A549 (cell line): ENCODE data around the gene ENO1. TPM values are rescaled to one million over a fixed set of nuclear protein-coding genes. Genes with fewer than 3 reads are reported as not detected.

Source experiments
- ATAC-seq, 2 experiments: fragments of 200-7000 bp in 1 of 2; fragments of >200 bp in 1 of 2; cut with Nextera tagmentation in 1 of 2; cut with Tn5 transposase in 1 of 2; 3 replicates each; pipeline versions ENCODE4 v1.8.0 to v1.9.1; 2018 to 2020; ENCODE audit warnings: mild to moderate bottlenecking in 1 of 2, moderate library complexity in 1 of 2
- CTCF ChIA-PET: fragments of 300-600 bp; sonication (Branson Sonifier 250); formaldehyde crosslinking; extraction: SDS; loops from one replicate; lab custom pipeline; 2021; ENCODE audit warnings: antibody characterized with exemption, inconsistent platforms; lab: Yijun Ruan, JAX
- POLR2A ChIA-PET: fragments of 350-600 bp; formaldehyde crosslinking; extraction: SDS; loops from one replicate; lab custom pipeline; 2021; ENCODE audit warnings: antibody characterized with exemption, inconsistent platforms; lab: Yijun Ruan, JAX
- DNase-seq, 2 experiments: peaks; one replicate each; pipeline versions ENCODE4 v3.0.0 to v3.0.0-alpha.2; 2011 to 2016; ENCODE audit warnings: low read depth in 1 of 2, low spot score in 1 of 2
- FAIRE-seq: peaks from 2 replicates; lab custom pipeline; 2011; peaks lifted over from hg19 to GRCh38; lab: Jason Lieb, UNC
- H3K27ac ChIP-seq, 2 experiments: fragments of >200 bp; sonication (Bioruptor Twin); formaldehyde crosslinking; 3 replicates each; pipeline ENCODE4 v1.5.1; 2016 to 2017
- H3K4me1 ChIP-seq: fragments of >200 bp; sonication (Bioruptor Twin); formaldehyde crosslinking; 3 replicates; pipeline ENCODE4 v1.6.1; 2016
- H3K4me2 ChIP-seq: fragments of >200 bp; sonication (Bioruptor Twin); formaldehyde crosslinking; 3 replicates; pipeline ENCODE4 v1.6.1; 2016
- H3K4me3 ChIP-seq: fragments of >200 bp; sonication (Bioruptor Twin); formaldehyde crosslinking; 3 replicates; pipeline ENCODE4 v1.5.1; 2016
- H3K9me3 ChIP-seq: fragments of >200 bp; sonication (Bioruptor Twin); formaldehyde crosslinking; 3 replicates; pipeline ENCODE4 v1.6.1; 2016
- CEBPB ChIP-seq, 2 experiments: fragments of >200 bp in 1 of 2; sonication (Bioruptor Twin) in 1 of 2; formaldehyde crosslinking in 1 of 2; IDR thresholded peaks; 2 replicates each; pipeline ENCODE4 v1.6.1; 2012 to 2016
- CTCF ChIP-seq: fragments of >200 bp; sonication (Bioruptor Twin); formaldehyde crosslinking; IDR thresholded peaks from 3 replicates; pipeline ENCODE4 v1.5.1; 2016
- GATA3 ChIP-seq: IDR thresholded peaks from 2 replicates; pipeline ENCODE4 v1.6.1; 2012; ENCODE audit warnings: borderline replicate concordance
- HOXA7 ChIP-seq: fragments of 250-450 bp; sonication (Bioruptor Pico); IDR thresholded peaks from 2 replicates; pipeline ENCODE4 v1.5.0; 2020; ENCODE audit warnings: mild to moderate bottlenecking, moderate library complexity
- HOXB5 ChIP-seq: fragments of 250-450 bp; sonication (Bioruptor Pico); IDR thresholded peaks from 2 replicates; pipeline ENCODE4 v1.5.0; 2020; ENCODE audit warnings: mild to moderate bottlenecking, moderate library complexity
- NPAS2 ChIP-seq: fragments of 250-450 bp; sonication (Bioruptor Pico); IDR thresholded peaks from 2 replicates; pipeline ENCODE4 v1.8.0; 2022; ENCODE audit warnings: mild to moderate bottlenecking, moderate library complexity, borderline replicate concordance
- NR3C1 ChIP-seq: fragments of >200 bp; sonication (Bioruptor Twin); formaldehyde crosslinking; IDR thresholded peaks from 3 replicates; pipeline ENCODE4 v1.6.1; 2017
- POLR2AphosphoS2 ChIP-seq: conservative IDR thresholded peaks from 2 replicates; pipeline ENCODE4 v1.6.1; 2012; ENCODE audit warnings: low read length, improper control_type of control experiment, inconsistent platforms
- RARB ChIP-seq: fragments of 250-450 bp; sonication (Bioruptor Pico); IDR thresholded peaks from 2 replicates; pipeline ENCODE4 v1.8.0; 2021; ENCODE audit warnings: mild to moderate bottlenecking, moderate library complexity
- RCOR1 ChIP-seq: fragments of 150-350 bp; IDR thresholded peaks from 2 replicates; pipeline ENCODE4 v1.6.1; 2014; ENCODE audit warnings: antibody characterized with exemption, low read length, low read depth
- RNF2 ChIP-seq: fragments of 200-600 bp; sonication (generic); IDR thresholded peaks from 2 replicates; pipeline ENCODE4 v1.6.1; 2016; ENCODE audit warnings: low read depth, mild to moderate bottlenecking, antibody characterized with exemption, moderate library complexity, borderline replicate concordance
- SREBF2 ChIP-seq: fragments of 450-650 bp; IDR thresholded peaks from 2 replicates; pipeline ENCODE4 v1.6.1; 2014; ENCODE audit warnings: mild to moderate bottlenecking, moderate library complexity
- USF2 ChIP-seq: fragments of 450-650 bp; IDR thresholded peaks from 2 replicates; pipeline ENCODE4 v1.6.1; 2014; ENCODE audit warnings: antibody characterized with exemption
- ZC3H11A ChIP-seq: fragments of 450-650 bp; IDR thresholded peaks from 2 replicates; pipeline ENCODE4 v1.6.1; 2014; ENCODE audit warnings: antibody characterized with exemption, mild to moderate bottlenecking
- ZSCAN20 ChIP-seq: fragments of 250-450 bp; sonication (Bioruptor Pico); IDR thresholded peaks from 2 replicates; pipeline ENCODE4 v1.8.0; 2022; ENCODE audit warnings: mild to moderate bottlenecking, moderate library complexity
- WGBS: methylation state at CpG from one replicate; pipeline ENCODE4 v1.1.6; 2017; ENCODE audit errors: missing lambda C conversion rate; 5-methylcytosine and 5-hydroxymethylcytosine counted together
- polyA plus RNA-seq, 4 experiments: library from polyadenylated mRNA; depleted of rRNA in 3 of 4; stranded (reverse); fragments of >200 nt; fragmentation: RNase III in 1 of 4; extraction: RNeasy Plus Mini Kit Qiagen cat#74134 plus additional on column Dnase treatment in 1 of 4; gene quantifications; 2 replicates in 3 of 4; 3 replicates in 1 of 4; pipeline ENCODE4 v1.2.3, GENCODE V29; 2011 to 2017
- TF ChIP-seq, protein P1 (sequence below): fragments of >200 bp; sonication (Bioruptor Twin); formaldehyde crosslinking; IDR thresholded peaks from 3 replicates; pipeline ENCODE4 v1.6.1; 2016
- TF ChIP-seq, protein P2 (sequence below): IDR thresholded peaks from 2 replicates; pipeline ENCODE4 v1.6.1; 2012
- TF ChIP-seq, protein P3 (sequence below): fragments of 200-600 bp; sonication (generic); IDR thresholded peaks from 2 replicates; pipeline ENCODE4 v1.6.1; 2016; ENCODE audit warnings: antibody characterized with exemption, mild to moderate bottlenecking, moderate library complexity
- TF ChIP-seq, protein P4 (sequence below): fragments of 250-450 bp; sonication (Bioruptor Pico); IDR thresholded peaks from 2 replicates; pipeline ENCODE4 v1.5.0; 2021; ENCODE audit warnings: mild to moderate bottlenecking, moderate library complexity, borderline replicate concordance

Gene ENO1
- polyA plus RNA-seq, 2 of the 4 experiments (the other 2 are of a cell fraction) = 1,899 to 2,981 TPM

- ChIA-PET POLR2A (interaction anchor here (0.6 kb wide), 1 partner anchor 21 kb away, joined by 6 read pairs; no protein-coding TSS in a partner anchor), CTCF (interaction anchor here (1.6 to 1.9 kb wide), 2 partner anchors 30 to 94 kb away, joined by 5 to 6 read pairs; no protein-coding TSS in a partner anchor)
- no peak for FAIRE-seq
Measured at GRCh38 chr1:8910914-8911313, 32.4 kb upstream of the ENO1 start.

GRCh38 chr1:8910331-8910730 lies 31.8 kb upstream of the ENO1 start:
- Histone ChIP-seq H3K4me1 (peaks cover 68% of the 10 kb centered on the region), H3K4me2 (no peak overlapping the region), H3K27ac (no peak overlapping the region), H3K4me3 (no peak overlapping the region), H3K9me3 (no peaks in the 10 kb centered on the region)
- FAIRE-seq = no peak
- ChIA-PET CTCF (interaction anchor here (0.9 to 3.5 kb wide), 4 partner anchors 8 to 95 kb away, joined by 3 to 21 read pairs (median 6); no protein-coding TSS in a partner anchor), POLR2A (interaction anchor here (1.3 kb wide), 1 partner anchor 32 kb away, joined by 4 read pairs; the partner anchor contains the start of gene ENO1)
- ATAC-seq = peak in 1 of 2 experiments; percentile 38; a peak in 3 of 6 replicates
- TF ChIP-seq HOXA7 (CRISPR knock-in tag) = no peak
- TF ChIP-seq, protein P1, sequence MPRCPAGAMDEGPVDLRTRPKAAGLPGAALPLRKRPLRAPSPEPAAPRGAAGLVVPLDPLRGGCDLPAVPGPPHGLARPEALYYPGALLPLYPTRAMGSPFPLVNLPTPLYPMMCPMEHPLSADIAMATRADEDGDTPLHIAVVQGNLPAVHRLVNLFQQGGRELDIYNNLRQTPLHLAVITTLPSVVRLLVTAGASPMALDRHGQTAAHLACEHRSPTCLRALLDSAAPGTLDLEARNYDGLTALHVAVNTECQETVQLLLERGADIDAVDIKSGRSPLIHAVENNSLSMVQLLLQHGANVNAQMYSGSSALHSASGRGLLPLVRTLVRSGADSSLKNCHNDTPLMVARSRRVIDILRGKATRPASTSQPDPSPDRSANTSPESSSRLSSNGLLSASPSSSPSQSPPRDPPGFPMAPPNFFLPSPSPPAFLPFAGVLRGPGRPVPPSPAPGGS = no peak
- no peak for TF ChIP-seq GATA3
- no peak for TF ChIP-seq RARB (CRISPR knock-in tag)
- TF ChIP-seq CTCF = no peak
- no peak for TF ChIP-seq CEBPB (IDR thresholded peaks at IDR 0.05)
- WGBS = 82% methylated on average over 3 of the region's 3 CpGs
- DNase-seq = peak in 1 of 2 experiments; percentile 61

More at GRCh38 chr1:8910914-8911313, 32.4 kb upstream of the ENO1 start:
- DNase-seq = peak in 1 of 2 experiments; percentile 52
- WGBS = 44% methylated on average over 6 of the region's 6 CpGs
- TF ChIP-seq USF2 (0 out of 2 replicates have a peak, but pooled peaks have one; percentile 19), CEBPB (IDR thresholded peaks at IDR 0.05) (no peak)
- TF ChIP-seq, protein P2, sequence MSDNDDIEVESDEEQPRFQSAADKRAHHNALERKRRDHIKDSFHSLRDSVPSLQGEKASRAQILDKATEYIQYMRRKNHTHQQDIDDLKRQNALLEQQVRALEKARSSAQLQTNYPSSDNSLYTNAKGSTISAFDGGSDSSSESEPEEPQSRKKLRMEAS = peak; percentile 87
- no peak overlapping the region for H3K4me3 ChIP-seq
- H3K9me3 ChIP-seq = no peaks in the 10 kb centered on the region
- peak overlapping the region; percentile 54 for H3K4me2 ChIP-seq
- H3K4me1 ChIP-seq = peaks cover 66% of the 10 kb centered on the region
- no peak overlapping the region; a peak in 2 of 6 replicates for H3K27ac ChIP-seq
- peak; percentile 45 to 52; a peak in 4 of 6 replicates for ATAC-seq

GRCh38 chr1:8908388-8909151 lies 30.1 kb upstream of the ENO1 start:
- Histone ChIP-seq H3K27ac (no peak overlapping the region; a peak in 1 of 6 replicates), H3K9me3 (no peaks in the 10 kb centered on the region), H3K4me1 (peaks cover 74% of the 10 kb centered on the region), H3K4me2 (peak overlapping the region; percentile 65; the same call in 2 of the 3 replicates), H3K4me3 (peak overlapping the region; percentile 7; the same call in 1 of the 3 replicates)
- ATAC-seq (peak; percentile 52 to 67; a peak in 5 of 6 replicates), DNase-seq (peak in 1 of 2 experiments; percentile 71), FAIRE-seq (no peak)
- POLR2A ChIA-PET = interaction anchor here (1.7 kb wide), 1 partner anchor 30 kb away, joined by 9 read pairs; the partner anchor contains the start of gene ENO1
- CTCF ChIA-PET = interaction anchor here (1.4 to 3.5 kb wide), 6 partner anchors 10 to 193 kb away, joined by 3 to 21 read pairs (median 8); no protein-coding TSS in a partner anchor
- WGBS = 7% methylated on average over 6 of the region's 18 CpGs
- TF ChIP-seq NR3C1 (no peak), NPAS2 (CRISPR knock-in tag) (no peak), POLR2AphosphoS2 (no peak), RNF2 (no peak), ZSCAN20 (CRISPR knock-in tag) (no peak), HOXB5 (CRISPR knock-in tag) (no peak), ZC3H11A (no peak), SREBF2 (no peak), RCOR1 (no peak)
- TF ChIP-seq, protein P3, sequence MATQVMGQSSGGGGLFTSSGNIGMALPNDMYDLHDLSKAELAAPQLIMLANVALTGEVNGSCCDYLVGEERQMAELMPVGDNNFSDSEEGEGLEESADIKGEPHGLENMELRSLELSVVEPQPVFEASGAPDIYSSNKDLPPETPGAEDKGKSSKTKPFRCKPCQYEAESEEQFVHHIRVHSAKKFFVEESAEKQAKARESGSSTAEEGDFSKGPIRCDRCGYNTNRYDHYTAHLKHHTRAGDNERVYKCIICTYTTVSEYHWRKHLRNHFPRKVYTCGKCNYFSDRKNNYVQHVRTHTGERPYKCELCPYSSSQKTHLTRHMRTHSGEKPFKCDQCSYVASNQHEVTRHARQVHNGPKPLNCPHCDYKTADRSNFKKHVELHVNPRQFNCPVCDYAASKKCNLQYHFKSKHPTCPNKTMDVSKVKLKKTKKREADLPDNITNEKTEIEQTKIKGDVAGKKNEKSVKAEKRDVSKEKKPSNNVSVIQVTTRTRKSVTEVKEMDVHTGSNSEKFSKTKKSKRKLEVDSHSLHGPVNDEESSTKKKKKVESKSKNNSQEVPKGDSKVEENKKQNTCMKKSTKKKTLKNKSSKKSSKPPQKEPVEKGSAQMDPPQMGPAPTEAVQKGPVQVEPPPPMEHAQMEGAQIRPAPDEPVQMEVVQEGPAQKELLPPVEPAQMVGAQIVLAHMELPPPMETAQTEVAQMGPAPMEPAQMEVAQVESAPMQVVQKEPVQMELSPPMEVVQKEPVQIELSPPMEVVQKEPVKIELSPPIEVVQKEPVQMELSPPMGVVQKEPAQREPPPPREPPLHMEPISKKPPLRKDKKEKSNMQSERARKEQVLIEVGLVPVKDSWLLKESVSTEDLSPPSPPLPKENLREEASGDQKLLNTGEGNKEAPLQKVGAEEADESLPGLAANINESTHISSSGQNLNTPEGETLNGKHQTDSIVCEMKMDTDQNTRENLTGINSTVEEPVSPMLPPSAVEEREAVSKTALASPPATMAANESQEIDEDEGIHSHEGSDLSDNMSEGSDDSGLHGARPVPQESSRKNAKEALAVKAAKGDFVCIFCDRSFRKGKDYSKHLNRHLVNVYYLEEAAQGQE = no peak
- TF ChIP-seq, protein P4, sequence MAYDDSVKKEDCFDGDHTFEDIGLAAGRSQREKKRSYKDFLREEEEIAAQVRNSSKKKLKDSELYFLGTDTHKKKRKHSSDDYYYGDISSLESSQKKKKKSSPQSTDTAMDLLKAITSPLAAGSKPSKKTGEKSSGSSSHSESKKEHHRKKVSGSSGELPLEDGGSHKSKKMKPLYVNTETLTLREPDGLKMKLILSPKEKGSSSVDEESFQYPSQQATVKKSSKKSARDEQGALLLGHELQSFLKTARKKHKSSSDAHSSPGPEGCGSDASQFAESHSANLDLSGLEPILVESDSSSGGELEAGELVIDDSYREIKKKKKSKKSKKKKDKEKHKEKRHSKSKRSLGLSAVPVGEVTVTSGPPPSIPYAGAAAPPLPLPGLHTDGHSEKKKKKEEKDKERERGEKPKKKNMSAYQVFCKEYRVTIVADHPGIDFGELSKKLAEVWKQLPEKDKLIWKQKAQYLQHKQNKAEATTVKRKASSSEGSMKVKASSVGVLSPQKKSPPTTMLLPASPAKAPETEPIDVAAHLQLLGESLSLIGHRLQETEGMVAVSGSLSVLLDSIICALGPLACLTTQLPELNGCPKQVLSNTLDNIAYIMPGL (CRISPR knock-in tag) = no peak
